ENCODE results near the gene TXNDC16.

TXNDC16 gene

DNA sequence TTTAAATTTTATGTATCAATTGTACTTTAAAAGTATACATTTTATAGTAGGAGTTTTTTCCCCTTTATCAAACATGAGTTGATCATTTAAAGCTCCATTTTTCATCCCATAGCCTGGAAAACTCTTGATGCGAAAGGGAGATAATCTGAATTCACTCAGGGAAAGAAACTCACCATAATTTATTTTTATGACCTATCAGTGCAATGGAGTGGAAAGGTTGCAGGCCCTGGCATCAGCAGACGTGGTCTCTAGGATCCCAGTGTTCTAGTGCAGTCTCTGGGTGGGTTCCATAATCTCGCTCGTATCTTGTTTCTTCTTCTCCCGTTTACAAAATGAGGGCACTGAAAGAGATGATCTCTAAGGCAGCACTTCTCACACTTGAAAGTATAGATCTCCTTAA is 153.2 kb downstream of the TXNDC16 start:
- no peak for DNase-seq (ENCODE audit: low spot score)
- TF ChIP-seq, protein P1, sequence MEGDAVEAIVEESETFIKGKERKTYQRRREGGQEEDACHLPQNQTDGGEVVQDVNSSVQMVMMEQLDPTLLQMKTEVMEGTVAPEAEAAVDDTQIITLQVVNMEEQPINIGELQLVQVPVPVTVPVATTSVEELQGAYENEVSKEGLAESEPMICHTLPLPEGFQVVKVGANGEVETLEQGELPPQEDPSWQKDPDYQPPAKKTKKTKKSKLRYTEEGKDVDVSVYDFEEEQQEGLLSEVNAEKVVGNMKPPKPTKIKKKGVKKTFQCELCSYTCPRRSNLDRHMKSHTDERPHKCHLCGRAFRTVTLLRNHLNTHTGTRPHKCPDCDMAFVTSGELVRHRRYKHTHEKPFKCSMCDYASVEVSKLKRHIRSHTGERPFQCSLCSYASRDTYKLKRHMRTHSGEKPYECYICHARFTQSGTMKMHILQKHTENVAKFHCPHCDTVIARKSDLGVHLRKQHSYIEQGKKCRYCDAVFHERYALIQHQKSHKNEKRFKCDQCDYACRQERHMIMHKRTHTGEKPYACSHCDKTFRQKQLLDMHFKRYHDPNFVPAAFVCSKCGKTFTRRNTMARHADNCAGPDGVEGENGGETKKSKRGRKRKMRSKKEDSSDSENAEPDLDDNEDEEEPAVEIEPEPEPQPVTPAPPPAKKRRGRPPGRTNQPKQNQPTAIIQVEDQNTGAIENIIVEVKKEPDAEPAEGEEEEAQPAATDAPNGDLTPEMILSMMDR (IDR thresholded peaks at IDR 0.05): no peak
- no peak overlapping the region for H3K27ac ChIP-seq
- no peak overlapping the region for H3K4me3 ChIP-seq

DNA sequence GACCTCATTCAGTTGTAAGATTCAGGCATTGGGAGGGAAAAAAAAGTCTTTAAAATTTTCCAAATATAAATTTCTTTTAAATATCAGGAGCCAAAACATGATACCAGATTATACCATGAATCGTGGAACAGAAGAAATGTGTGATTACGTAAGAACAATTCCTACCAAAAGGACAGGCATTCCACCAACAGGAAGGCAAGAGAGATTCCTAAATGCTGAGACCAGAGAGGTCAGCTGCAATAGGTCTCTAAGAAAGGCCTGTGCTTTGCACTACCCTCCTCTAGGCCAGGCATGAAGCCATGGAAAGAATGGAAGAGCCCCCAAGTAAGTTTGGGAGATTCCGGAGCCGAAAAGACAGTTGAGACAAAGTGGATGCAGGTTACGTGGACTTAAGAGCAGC is 154.5 kb downstream of the TXNDC16 start:
- Histone ChIP-seq H3K4me3 (no peak overlapping the region), H3K27ac (no peak overlapping the region)
- DNase-seq (ENCODE audit: low spot score): no peak
- TF ChIP-seq, protein P1 (IDR thresholded peaks at IDR 0.05): no peak

DNA sequence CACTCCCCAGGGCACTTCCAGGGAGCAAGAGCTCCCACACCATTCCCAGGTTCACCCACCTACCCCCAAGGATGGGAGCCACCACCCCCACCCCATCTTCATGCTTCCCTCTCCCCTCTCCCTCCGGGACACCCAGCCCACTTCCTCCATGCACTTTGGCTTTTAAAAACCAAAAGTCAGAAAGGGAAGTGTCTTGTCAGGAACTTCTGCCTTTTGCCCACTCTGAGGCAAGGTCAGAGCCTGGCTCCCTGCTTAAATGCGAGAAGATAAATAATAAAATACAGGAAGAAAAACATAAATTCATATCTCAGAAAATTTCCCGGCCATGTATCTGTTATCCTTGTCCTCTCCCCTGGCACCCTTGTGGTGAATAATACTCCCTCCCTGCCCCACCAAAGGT is 156.6 kb downstream of the TXNDC16 start:
- no peak for DNase-seq (ENCODE audit: low spot score)
- H3K4me3 ChIP-seq: no peak overlapping the region
- TF ChIP-seq, protein P1 (IDR thresholded peaks at IDR 0.05): no peak
- H3K27ac ChIP-seq: no peak overlapping the region

DNA sequence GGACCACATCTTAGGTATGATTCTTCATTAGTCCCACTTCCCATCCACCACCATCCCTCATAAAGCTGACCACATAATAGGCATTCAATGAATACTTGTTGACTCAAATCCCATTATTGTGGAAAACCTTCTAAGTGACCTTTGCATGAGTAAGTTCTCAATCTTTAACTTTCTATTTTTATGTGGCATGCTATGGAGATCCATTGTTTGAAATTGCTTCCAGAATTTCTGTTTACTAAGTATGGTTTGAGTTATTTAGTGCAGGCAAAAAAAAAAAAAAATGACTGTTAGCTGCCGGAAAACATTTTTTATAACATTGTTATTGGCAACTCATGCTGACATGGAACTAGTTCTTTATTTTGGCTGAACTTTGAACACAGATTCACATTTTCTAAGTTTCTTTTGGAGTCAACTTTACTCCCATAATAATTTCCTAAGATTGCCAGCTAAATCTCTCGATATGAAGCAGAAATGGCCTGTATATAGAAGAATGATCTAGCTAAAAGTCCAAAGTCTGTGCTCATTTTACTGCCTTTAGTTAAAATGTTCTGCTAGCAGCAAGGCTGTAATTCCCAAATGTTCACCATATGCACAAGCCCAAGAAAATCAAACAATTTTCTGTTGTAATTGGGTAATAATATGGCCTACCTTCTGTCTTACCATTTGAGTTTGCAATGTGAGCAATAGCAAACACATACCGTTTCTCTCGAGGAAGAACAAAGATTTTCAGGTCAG is 160.3 kb downstream of the TXNDC16 start:
- TF ChIP-seq, protein P1 (IDR thresholded peaks at IDR 0.05): no peak
- no peak overlapping the region for H3K27ac ChIP-seq

More for the DNA sequence above, 160.3 kb downstream of the TXNDC16 start:
- H3K4me3 ChIP-seq: no peak overlapping the region
- no peak for DNase-seq (ENCODE audit: low spot score)
